Measurements from ENCODE around the gene MACROD2. TPM values are rescaled to one million over a fixed set of nuclear protein-coding genes. Genes with fewer than 3 reads are reported as not detected.

The MACROD2 gene
- total RNA-seq, 1 experiment from 2014 or later: 0.12 TPM

DNA sequence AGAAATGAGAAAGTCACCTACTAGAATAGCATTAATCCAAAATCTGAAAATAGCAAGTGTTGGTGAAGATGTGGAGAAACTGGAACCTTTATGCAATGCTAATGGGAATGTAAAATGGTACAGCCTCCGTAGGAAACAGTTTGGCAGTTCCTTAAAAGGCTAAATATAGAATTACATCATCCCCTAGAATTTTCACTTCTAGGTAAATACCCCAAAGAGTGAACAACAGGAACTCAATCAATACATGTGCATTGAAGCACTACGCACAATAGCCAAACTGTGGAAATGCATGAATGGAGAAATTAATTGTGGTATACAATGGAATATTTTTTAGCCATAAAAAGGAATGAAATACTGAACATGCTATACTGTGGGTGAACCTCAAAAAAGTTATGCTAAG, 1324.1 kb downstream of the MACROD2 start:
- Histone ChIP-seq H3K36me3 (no peaks in the 10 kb centered on the region), H3K27me3 (no peaks in the 10 kb centered on the region), H3K27ac (no peak overlapping the region), H3K4me1 (peaks cover 12% of the 10 kb centered on the region), H3K4me3 (no peak overlapping the region), H3K9me3 (replicated peaks) (no peaks in the 10 kb centered on the region)
- no peak for DNase-seq

DNA sequence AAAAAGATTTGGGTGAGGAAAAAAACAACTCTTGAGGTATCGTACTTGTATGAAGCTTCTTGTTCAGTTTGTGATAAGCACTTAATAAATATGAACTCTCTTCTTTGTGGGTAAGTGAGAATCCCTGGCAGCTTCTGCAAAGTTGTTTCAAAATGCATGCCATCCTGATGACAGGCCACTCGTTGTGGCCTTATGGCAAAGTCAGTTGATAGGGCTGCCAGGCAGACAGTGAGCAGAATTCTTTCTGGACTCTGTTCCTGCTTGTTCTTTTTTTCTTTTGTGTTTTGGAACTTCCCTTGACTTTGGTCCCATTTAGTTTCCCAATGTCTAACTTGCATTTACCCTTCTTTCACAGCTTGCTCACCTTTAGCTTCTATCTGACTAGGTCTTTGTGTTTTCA, 1325.6 kb downstream of the MACROD2 start:
- Histone ChIP-seq H3K27me3 (no peaks in the 10 kb centered on the region), H3K4me1 (peaks cover 8% of the 10 kb centered on the region), H3K27ac (no peak overlapping the region), H3K36me3 (no peaks in the 10 kb centered on the region), H3K9me3 (replicated peaks) (no peaks in the 10 kb centered on the region), H3K4me3 (no peak overlapping the region)
- DNase-seq: no peak

DNA sequence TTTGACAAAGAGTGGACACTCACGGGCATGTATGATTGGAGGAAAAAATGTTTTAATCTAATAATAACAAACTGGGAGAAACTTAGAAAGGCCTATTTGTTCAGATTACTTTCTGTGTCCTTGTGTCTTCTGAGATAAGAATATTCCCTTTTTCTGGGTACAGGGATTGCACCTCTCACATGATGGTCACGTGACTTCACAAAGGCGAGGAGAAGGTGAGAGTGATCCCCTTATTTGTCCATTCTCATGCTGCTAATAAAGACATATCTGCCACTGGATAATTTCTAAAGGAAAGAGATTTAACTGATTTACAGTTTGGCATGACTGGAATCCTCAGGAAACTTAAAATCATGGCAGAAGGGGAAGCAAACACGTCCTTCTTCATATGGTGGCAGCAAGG, 1331.8 kb downstream of the MACROD2 start:
- H3K27me3 ChIP-seq: no peaks in the 10 kb centered on the region
- no peaks in the 10 kb centered on the region for H3K36me3 ChIP-seq
- H3K9me3 ChIP-seq (replicated peaks): no peaks in the 10 kb centered on the region
- DNase-seq: no peak
- H3K4me1 ChIP-seq: no peaks in the 10 kb centered on the region
- H3K27ac ChIP-seq: no peak overlapping the region
- no peak overlapping the region for H3K4me3 ChIP-seq

DNA sequence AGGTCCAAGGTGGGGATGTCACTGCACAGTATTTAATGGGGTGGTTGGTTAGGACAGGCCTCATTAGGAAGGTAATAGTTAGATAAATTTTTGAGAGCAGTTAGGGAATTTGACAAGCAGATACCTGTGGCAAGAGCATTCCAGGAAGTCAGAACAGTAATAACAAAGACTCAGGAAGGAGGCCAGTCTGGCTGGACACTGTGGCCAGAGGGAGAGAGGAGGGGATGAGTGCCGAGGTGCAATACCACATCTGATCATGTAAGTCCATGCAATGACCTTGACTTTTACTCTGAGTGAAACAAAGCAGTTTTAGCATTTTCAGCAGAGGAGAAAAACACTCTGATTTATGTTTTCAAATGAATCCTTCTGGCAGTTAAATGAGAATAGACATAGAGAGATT, 1332.8 kb downstream of the MACROD2 start:
- Histone ChIP-seq H3K4me1 (no peaks in the 10 kb centered on the region), H3K27me3 (no peaks in the 10 kb centered on the region), H3K27ac (no peak overlapping the region), H3K36me3 (no peaks in the 10 kb centered on the region), H3K4me3 (no peak overlapping the region), H3K9me3 (replicated peaks) (no peaks in the 10 kb centered on the region)
- DNase-seq: no peak

DNA sequence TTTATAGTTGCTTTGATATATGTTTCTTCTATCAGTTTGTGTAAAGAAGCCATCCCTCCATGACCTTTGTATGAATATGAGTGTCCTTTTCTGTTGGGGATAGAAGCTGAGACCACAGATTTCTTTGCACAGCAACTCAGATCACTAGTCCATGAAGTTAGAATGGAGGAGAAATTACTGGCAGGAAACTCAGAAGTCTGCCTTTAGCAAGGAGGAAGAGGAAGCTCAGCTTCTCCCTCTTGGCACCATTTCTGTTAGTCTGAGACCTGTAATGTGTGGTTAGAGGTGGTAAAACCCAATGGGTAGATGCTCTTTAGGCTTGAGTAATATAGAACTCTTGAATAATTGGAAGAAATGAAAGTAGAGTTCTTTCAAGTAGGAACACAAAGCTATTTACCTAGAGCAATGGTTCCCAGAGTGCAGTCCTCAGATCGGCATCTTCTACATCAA, 1337.4 kb downstream of the MACROD2 start:
- Histone ChIP-seq H3K27ac (no peak overlapping the region), H3K9me3 (replicated peaks) (no peaks in the 10 kb centered on the region), H3K27me3 (no peaks in the 10 kb centered on the region), H3K4me1 (no peaks in the 10 kb centered on the region), H3K36me3 (no peaks in the 10 kb centered on the region), H3K4me3 (no peak overlapping the region)
- no peak for DNase-seq

DNA sequence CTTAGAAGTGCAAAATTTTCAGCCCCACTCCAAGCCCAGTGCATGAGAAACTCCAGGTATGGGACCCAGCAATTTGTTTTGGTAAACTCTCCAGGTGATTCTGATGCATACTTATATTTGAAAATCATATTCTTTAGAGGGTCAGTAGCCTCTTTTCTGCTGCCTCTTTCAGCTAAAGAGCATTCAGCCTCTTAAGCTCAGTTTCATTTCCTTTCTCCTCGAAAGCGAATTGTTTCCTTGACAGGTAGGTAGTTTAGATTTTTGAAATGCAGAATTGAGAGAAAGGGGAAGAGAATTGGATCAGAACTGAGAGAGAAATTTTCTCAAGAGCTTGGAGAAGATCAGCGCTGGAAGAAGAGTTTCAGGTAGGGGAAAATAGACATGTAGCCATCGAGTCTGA, 1337.9 kb downstream of the MACROD2 start:
- Histone ChIP-seq H3K27me3 (no peaks in the 10 kb centered on the region), H3K36me3 (no peaks in the 10 kb centered on the region), H3K27ac (no peak overlapping the region), H3K4me3 (no peak overlapping the region), H3K4me1 (no peaks in the 10 kb centered on the region), H3K9me3 (replicated peaks) (no peaks in the 10 kb centered on the region)
- DNase-seq: no peak

DNA sequence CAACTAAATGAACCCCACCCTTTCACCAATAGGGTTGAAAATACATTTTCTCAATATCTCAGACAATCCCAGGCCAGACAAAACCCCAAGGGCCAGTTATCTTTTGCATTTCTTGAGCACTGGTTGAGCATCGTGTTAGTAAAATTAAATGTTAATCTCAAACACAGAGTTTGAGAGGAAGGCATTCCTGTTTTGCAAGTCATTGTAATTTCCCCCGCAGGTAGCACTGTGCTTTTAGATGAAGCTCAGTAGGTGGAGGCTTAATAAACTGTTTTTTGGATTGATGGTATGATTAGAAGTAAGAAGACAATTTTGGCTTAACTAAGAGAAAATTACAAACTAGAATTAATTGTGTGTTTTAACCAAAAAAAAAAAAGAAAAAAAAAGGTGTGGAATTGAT, 1340.7 kb downstream of the MACROD2 start:
- no peaks in the 10 kb centered on the region for H3K36me3 ChIP-seq
- no peaks in the 10 kb centered on the region for H3K27me3 ChIP-seq
- no peaks in the 10 kb centered on the region for H3K4me1 ChIP-seq

DNA sequence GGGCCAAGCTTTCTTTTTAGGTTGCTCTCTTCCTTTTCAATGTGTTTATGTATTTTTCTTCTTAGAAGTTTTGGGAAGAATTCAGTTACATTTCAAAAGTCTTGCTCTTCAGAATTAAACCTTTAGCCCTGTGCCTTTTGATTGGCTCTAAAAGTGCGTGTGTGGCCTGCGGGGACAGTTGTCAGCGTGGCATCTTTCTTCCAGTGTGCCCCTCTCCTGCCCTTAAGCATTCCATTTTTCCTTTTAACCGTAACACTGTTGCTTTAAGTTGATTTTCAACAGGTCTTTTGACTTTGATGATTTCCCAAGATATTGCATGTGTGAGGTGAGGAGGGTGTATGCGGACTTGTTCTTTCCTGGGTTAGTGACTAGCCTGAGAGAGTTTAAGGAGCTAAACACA, 1341.2 kb downstream of the MACROD2 start:
- Histone ChIP-seq H3K36me3 (no peaks in the 10 kb centered on the region), H3K27me3 (no peaks in the 10 kb centered on the region), H3K27ac (no peak overlapping the region), H3K4me3 (no peak overlapping the region), H3K4me1 (no peaks in the 10 kb centered on the region), H3K9me3 (replicated peaks) (no peaks in the 10 kb centered on the region)
- DNase-seq: no peak

More for the DNA sequence above, 1340.7 kb downstream of the MACROD2 start:
- Histone ChIP-seq H3K9me3 (replicated peaks) (no peaks in the 10 kb centered on the region), H3K4me3 (no peak overlapping the region), H3K27ac (no peak overlapping the region)
- DNase-seq: no peak

DNA sequence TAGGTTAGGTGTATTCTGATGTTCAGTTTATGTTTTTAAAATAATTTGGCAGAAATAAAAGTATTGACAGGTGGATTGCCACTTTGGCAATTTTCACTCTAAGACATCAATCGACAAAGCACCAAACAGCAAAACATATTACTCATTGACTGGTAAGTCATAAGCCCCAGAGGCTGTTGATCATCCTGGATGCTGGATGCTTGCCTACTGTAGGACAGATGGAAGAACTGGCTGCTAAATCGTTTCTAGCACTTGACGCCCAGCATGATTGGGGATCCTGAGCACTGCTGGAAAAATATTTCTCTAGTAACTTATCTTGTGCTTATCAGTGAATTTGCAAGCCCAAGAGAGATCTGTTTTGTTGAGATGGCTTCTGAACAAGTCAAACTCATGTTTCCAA, 1343.9 kb downstream of the MACROD2 start:
- Histone ChIP-seq H3K27ac (no peak overlapping the region), H3K9me3 (replicated peaks) (no peaks in the 10 kb centered on the region), H3K4me1 (no peaks in the 10 kb centered on the region), H3K4me3 (no peak overlapping the region), H3K36me3 (no peaks in the 10 kb centered on the region; the same call in 1 of the 2 replicates), H3K27me3 (no peaks in the 10 kb centered on the region)
- no peak for DNase-seq

DNA sequence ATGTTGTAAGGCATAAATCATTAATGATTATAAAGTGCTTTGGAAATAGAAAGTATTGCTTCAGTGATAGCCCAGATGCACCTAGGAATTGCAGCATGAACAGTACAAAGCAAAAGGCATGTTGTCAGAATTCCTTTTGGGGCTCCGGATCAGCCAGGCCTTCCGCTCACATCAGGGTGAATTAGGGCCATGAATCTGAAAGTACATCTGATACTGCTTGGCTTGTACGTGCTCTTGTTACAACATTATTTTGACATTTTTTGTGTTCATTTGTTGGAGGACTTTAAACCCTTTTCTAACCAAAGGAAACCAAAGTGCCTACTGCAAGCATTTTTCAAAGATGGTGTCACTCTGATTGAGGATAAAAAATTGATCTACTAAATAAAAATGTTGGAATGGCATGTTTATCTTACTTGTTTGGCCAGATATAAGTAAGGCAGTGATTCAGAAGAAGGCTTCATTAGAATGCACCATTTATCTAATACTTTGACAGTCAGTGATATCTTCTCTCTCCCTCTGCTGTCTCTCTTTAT, 1347.7 kb downstream of the MACROD2 start:
- no peaks in the 10 kb centered on the region for H3K9me3 ChIP-seq (replicated peaks)
- no peak overlapping the region for H3K4me3 ChIP-seq
- no peaks in the 10 kb centered on the region; the same call in 1 of the 2 replicates for H3K36me3 ChIP-seq
- H3K4me1 ChIP-seq: no peaks in the 10 kb centered on the region
- no peak overlapping the region for H3K27ac ChIP-seq
- H3K27me3 ChIP-seq: no peaks in the 10 kb centered on the region
- no peak for DNase-seq

DNA sequence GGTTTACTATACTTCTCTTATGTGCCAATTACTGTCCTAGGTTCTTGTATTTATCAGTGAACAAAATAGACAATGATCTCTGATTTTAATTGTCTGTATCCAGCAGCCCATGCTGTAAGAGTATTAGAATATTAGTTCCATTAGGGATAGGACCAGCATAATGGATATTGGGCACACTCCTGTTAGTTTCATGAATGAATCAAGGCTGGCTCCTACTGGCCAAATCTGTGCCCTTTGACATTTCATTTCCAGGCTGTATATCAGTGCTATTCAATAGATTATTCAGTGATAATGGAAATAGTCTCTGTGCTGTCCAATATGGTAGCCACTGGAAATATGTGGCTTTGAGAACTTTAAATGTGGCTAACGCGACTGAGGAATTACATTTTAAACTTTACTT, 1350.0 kb downstream of the MACROD2 start:
- Histone ChIP-seq H3K27ac (no peak overlapping the region), H3K9me3 (replicated peaks) (no peaks in the 10 kb centered on the region; the same call in 1 of the 2 replicates), H3K36me3 (no peaks in the 10 kb centered on the region; the same call in 1 of the 2 replicates), H3K4me3 (no peak overlapping the region), H3K27me3 (no peaks in the 10 kb centered on the region), H3K4me1 (no peaks in the 10 kb centered on the region)
- no peak for DNase-seq

DNA sequence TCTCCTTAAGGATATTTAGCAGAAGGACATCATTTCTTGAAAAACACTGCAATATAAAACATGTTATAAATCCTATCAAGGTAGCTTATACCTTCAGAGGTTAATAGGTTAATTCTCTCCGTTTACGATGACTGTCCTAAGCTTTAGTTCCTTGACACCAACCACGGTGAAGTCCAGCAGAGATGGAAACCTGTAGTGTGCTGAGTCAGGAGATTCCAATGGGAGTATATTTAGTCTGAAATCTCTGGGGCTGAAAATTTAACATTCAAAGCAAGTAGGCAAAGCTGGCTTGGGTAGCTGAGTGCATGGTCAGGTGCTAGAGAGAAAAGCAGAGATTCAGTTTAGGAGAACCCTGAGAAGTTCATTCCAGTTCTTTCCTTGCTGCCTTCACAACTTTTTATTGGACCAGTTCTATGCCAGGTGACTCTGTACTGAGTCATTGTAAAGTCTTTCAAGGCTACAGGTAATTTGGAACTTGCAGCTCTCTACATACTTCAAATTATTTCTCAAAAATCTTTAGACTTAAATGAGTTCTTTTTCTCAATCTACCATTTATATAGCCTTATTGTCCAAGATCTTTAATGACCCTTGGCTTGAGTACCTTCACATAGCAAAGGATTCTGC, 1351.5 kb downstream of the MACROD2 start:
- no peaks in the 10 kb centered on the region; the same call in 1 of the 2 replicates for H3K9me3 ChIP-seq (replicated peaks)
- H3K4me3 ChIP-seq: no peak overlapping the region
- H3K27ac ChIP-seq: no peak overlapping the region
- H3K36me3 ChIP-seq: no peaks in the 10 kb centered on the region; the same call in 1 of the 2 replicates
- DNase-seq: no peak
- no peaks in the 10 kb centered on the region for H3K27me3 ChIP-seq
- no peaks in the 10 kb centered on the region for H3K4me1 ChIP-seq

DNA sequence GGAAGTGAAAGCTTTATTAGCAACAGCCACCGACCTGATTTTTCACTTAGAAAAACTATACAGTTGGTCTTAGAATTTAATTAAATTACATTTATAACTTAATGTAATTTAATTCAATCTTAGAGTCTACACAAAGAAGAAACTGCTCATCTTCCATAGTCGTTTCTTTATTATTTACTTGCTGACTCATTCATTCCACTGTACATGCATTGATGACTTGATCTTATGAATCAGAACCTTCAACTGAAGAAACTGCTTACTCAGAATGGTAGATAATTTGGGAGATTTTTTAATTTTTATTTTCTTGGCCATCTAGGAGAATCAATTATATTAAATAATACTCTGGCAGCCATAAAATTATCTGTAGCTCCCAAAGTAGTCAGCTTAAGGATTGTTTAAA, 1363.7 kb downstream of the MACROD2 start:
- no peaks in the 10 kb centered on the region for H3K36me3 ChIP-seq
- no peak for DNase-seq
- no peaks in the 10 kb centered on the region for H3K4me1 ChIP-seq
- H3K27ac ChIP-seq: no peak overlapping the region
- H3K9me3 ChIP-seq (replicated peaks): 0 out of 2 replicates have a peak, but pooled peaks cover 2% of the 10 kb centered on the region
- H3K27me3 ChIP-seq: no peaks in the 10 kb centered on the region
- H3K4me3 ChIP-seq: no peak overlapping the region

DNA sequence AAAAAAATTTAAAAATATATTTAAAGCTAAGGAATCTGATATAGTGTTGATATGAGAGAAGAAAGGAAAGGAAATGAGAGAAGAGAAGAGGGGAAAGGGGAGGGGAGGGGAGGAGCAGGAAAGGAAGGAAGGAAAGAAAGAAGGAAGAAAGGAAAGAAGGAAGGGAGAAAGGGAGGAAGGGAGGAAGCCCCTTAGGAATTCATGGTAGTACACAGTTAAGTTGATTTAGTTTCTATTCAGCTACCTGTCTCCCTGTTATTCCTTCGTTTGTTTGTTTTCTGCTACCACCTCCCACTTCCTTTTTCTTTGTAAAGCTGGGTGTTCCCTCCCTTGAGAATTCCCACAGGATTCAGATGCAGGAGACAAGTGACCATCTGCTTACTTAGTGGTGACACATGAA, 1367.5 kb downstream of the MACROD2 start:
- H3K4me1 ChIP-seq: no peaks in the 10 kb centered on the region; the same call in 1 of the 2 replicates
- no peaks in the 10 kb centered on the region for H3K36me3 ChIP-seq
- DNase-seq: no peak
- H3K27ac ChIP-seq: no peak overlapping the region
- H3K9me3 ChIP-seq (replicated peaks): no peaks in the 10 kb centered on the region
- H3K4me3 ChIP-seq: no peak overlapping the region
- no peaks in the 10 kb centered on the region for H3K27me3 ChIP-seq

DNA sequence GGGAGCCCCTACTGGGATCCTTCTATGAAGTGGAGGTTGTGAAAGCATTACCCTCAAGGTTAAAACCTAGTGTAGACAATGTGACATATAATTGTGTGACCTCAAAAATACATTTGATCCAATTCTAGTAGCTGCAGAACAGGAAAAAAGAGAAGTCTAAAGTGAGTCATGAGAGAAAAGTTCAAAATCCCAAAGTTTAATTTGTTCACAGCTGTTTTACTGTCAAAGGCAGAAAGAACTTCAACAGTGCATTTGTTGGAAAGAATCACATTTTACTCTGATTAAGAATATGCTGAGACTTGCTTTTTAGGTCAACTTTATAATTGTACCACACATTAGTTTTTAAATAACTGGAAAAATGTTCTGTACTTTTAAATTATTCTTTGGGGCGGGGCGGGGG, 1369.5 kb downstream of the MACROD2 start:
- Histone ChIP-seq H3K4me1 (peaks cover 3% of the 10 kb centered on the region; the same call in 1 of the 2 replicates), H3K36me3 (no peaks in the 10 kb centered on the region), H3K4me3 (no peak overlapping the region), H3K27me3 (no peaks in the 10 kb centered on the region), H3K27ac (no peak overlapping the region), H3K9me3 (replicated peaks) (no peaks in the 10 kb centered on the region)
- DNase-seq: no peak

DNA sequence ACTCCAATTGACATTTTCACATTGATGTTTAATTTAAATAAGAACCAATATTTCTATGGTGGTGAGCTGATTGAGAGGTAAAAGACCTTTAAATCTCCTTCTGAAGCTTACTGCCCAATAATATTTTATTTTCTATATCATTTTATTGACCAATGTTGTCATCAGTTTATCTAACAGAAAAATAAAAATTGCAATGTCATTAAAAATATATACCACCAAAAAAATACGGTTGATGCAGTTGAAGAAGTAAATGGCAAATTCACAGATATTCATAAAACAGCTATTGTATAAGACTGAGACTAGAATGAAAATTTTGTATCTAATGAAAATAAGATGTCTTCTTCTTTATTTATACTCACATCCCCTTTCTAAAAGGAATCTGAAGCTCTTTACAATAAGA, 1375.1 kb downstream of the MACROD2 start:
- H3K9me3 ChIP-seq (replicated peaks): no peaks in the 10 kb centered on the region
- DNase-seq: no peak
- H3K36me3 ChIP-seq: no peaks in the 10 kb centered on the region
- H3K4me3 ChIP-seq: no peak overlapping the region
- no peaks in the 10 kb centered on the region for H3K27me3 ChIP-seq
- peaks cover 3% of the 10 kb centered on the region; the same call in 1 of the 2 replicates for H3K4me1 ChIP-seq
- H3K27ac ChIP-seq: no peak overlapping the region
